Lung (tissue), 12 donors: ENCODE results near the gene ZNF281. TPM values are rescaled to one million over a fixed set of nuclear protein-coding genes. Genes with fewer than 3 reads are reported as not detected.
A peak's percentile ranks its signal among the peaks of the same experiment; 100 is the strongest.

Experiments
- ATAC-seq: fragments of 200-7000 bp; cut with Tn5 transposase; one replicate; pipeline ENCODE4 v1.9.1; 2020; ENCODE audit warnings: moderate number of reproducible peaks; ENCODE audit not compliant: insufficient read depth, low FRiP score
- DNase-seq, 3 donors: peaks; one replicate each; pipeline ENCODE4 v3.0.0-alpha.2; 2013 to 2017
- H3K27ac ChIP-seq, 2 donors: one replicate each; pipeline ENCODE4 v1.5.1; 2013; ENCODE audit warnings: mild to moderate bottlenecking in 2 of 2, moderate library complexity in 2 of 2, control low read depth in 1 of 2, inconsistent platforms in 1 of 2, low read depth in 1 of 2, low read length in 1 of 2
- H3K27me3 ChIP-seq, 3 donors: one replicate each; pipeline ENCODE4 v1.5.1; 2013; ENCODE audit warnings: low read length in 2 of 3; ENCODE audit not compliant: control insufficient read depth in 3 of 3, insufficient read depth in 3 of 3
- H3K36me3 ChIP-seq, 4 donors: one replicate each; pipeline ENCODE4 v1.5.1; 2013; ENCODE audit warnings: low read length in 4 of 4, mild to moderate bottlenecking in 1 of 4, moderate library complexity in 1 of 4; ENCODE audit not compliant: control insufficient read depth in 4 of 4, insufficient read depth in 4 of 4
- H3K4me1 ChIP-seq, 5 donors: one replicate each; pipeline ENCODE4 v1.5.1; 2013; ENCODE audit warnings: low read length in 5 of 5, mild to moderate bottlenecking in 2 of 5, moderate library complexity in 1 of 5; ENCODE audit not compliant: control insufficient read depth in 5 of 5, insufficient read depth in 5 of 5
- H3K4me3 ChIP-seq: one replicate; pipeline ENCODE4 v1.5.1; 2013; ENCODE audit warnings: mild to moderate bottlenecking, control low read depth, moderate library complexity
- H3K9ac ChIP-seq, 2 donors: one replicate each; pipeline ENCODE4 v1.5.1; 2013; ENCODE audit warnings: low read length in 2 of 2, control low read depth in 1 of 2; ENCODE audit not compliant: insufficient read depth in 1 of 2
- H3K9me3 ChIP-seq, 4 donors: one replicate each; pipeline ENCODE4 v1.5.1; 2013; ENCODE audit warnings: low read length in 3 of 4, mild to moderate bottlenecking in 1 of 4, moderate library complexity in 1 of 4; ENCODE audit not compliant: control insufficient read depth in 4 of 4, insufficient read depth in 3 of 4
- WGBS, 2 donors: extraction: QIAGEN DNeasy Blood & Tissue Kit; methylation state at CpG; one replicate each; pipeline ENCODE4 v1.1.7; 2013; 5-methylcytosine and 5-hydroxymethylcytosine counted together
- polyA plus RNA-seq, 2 donors: library from polyadenylated mRNA; stranded (reverse); fragments of 200-250 nt; gene quantifications; one replicate each; pipeline ENCODE4 v1.2.1, GENCODE V29; 2013
- total RNA-seq, 2 donors: library from RNA; depleted of rRNA in 1 of 2; stranded (reverse); fragments of >200 nt in 1 of 2; gene quantifications; one replicate each; pipeline ENCODE4 v1.2.1, GENCODE V29; 2014 to 2021
- TF ChIP-seq, protein P1 (sequence below): IDR thresholded peaks from 2 replicates; pipeline ENCODE4 v1.5.1; 2012; ENCODE audit warnings: mild to moderate bottlenecking; ENCODE audit errors: control extremely low read depth, extremely low read depth
- donor health status: control.
- donor health status: control.
- donor health status: Bipolar disorder and iron deficiency.
- donor health status: healthy.
- donor health status: DM: yes; HTN: yes; CAD: no.

The ZNF281 gene
- total and polyA plus RNA-seq, 4 donors: 5.4 to 24.8 (median 10.9) TPM

- DNase-seq (no peak), ATAC-seq (no peak)
- no peak overlapping the region for H3K9ac ChIP-seq
- no peak overlapping the region for H3K4me3 ChIP-seq
- no peaks in the 10 kb centered on the region for H3K27me3 ChIP-seq
- 90% methylated on average over 3 of the region's 3 CpGs for WGBS, 2 donors
- H3K36me3 ChIP-seq: no peaks in the 10 kb centered on the region
- no peak overlapping the region for H3K27ac ChIP-seq
- TF ChIP-seq, protein P1, sequence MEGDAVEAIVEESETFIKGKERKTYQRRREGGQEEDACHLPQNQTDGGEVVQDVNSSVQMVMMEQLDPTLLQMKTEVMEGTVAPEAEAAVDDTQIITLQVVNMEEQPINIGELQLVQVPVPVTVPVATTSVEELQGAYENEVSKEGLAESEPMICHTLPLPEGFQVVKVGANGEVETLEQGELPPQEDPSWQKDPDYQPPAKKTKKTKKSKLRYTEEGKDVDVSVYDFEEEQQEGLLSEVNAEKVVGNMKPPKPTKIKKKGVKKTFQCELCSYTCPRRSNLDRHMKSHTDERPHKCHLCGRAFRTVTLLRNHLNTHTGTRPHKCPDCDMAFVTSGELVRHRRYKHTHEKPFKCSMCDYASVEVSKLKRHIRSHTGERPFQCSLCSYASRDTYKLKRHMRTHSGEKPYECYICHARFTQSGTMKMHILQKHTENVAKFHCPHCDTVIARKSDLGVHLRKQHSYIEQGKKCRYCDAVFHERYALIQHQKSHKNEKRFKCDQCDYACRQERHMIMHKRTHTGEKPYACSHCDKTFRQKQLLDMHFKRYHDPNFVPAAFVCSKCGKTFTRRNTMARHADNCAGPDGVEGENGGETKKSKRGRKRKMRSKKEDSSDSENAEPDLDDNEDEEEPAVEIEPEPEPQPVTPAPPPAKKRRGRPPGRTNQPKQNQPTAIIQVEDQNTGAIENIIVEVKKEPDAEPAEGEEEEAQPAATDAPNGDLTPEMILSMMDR: no peak
- peaks cover 0 to 19% (median 0%) of the 10 kb centered on the region in 5 donors for H3K4me1 ChIP-seq
- H3K9me3 ChIP-seq: no peaks in the 10 kb centered on the region
Measured at GRCh38 chr1:200379940-200380588, 29.8 kb downstream of the ZNF281 start.

DNA sequence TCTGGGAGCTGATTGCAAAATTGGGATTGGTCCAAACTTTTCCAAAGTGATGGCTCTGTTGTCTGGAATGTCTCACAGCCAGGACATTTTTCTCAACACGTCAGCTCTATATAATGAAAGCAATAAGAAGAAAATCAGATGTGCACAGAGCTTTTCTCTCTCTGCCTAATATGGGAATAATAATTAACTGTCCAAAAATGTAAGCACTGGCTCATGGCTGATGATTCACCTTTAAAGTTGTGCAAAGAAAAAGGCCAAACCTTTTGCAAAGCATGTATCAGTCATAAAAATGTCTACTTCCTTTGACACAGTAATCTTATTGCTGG lies 30.4 kb downstream of the ZNF281 start:
- peak; percentile 47 for ATAC-seq
- no peak overlapping the region for H3K9ac ChIP-seq

DNA sequence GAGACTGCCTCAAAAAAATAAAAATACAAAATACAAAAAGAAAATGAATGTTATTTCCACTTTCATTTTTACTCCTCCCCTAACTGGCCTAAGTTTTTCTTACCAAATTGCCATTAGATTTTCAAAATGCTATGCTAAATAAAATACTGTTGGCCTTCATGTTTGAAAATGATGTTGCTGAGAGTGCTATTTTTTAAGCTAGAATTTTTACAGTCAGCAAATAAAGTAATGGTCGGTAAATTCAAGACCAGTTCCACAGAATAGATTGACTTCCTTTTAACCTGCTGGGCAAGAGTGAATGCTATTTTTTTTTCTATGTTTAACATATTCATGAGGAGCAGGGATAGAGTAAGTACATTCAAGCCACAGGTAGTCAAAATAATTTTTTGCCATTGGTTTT lies 31.7 kb downstream of the ZNF281 start:
- Histone ChIP-seq H3K9me3 (no peaks in the 10 kb centered on the region), H3K4me1 (peaks cover 0 to 19% (median 0%) of the 10 kb centered on the region in 5 donors), H3K36me3 (no peaks in the 10 kb centered on the region), H3K4me3 (no peak overlapping the region), H3K9ac (no peak overlapping the region), H3K27ac (no peak overlapping the region), H3K27me3 (no peaks in the 10 kb centered on the region)
- no peak for ATAC-seq
- WGBS, 2 donors: 77 to 83% methylated on average over 1 of the region's 1 CpG
- TF ChIP-seq, protein P1: no peak
- no peak for DNase-seq

More for the DNA sequence above, 30.4 kb downstream of the ZNF281 start:
- no peak overlapping the region for H3K4me3 ChIP-seq
- WGBS, 2 donors: 73 to 87% methylated on average over 1 of the region's 1 CpG
- peak; percentile 54 to 90 (median 84) for DNase-seq
- H3K27me3 ChIP-seq: no peaks in the 10 kb centered on the region
- no peaks in the 10 kb centered on the region for H3K36me3 ChIP-seq
- H3K9me3 ChIP-seq: no peaks in the 10 kb centered on the region
- peaks cover 0 to 19% (median 0%) of the 10 kb centered on the region in 5 donors for H3K4me1 ChIP-seq
- TF ChIP-seq, protein P1: no peak
- H3K27ac ChIP-seq: no peak overlapping the region

DNA sequence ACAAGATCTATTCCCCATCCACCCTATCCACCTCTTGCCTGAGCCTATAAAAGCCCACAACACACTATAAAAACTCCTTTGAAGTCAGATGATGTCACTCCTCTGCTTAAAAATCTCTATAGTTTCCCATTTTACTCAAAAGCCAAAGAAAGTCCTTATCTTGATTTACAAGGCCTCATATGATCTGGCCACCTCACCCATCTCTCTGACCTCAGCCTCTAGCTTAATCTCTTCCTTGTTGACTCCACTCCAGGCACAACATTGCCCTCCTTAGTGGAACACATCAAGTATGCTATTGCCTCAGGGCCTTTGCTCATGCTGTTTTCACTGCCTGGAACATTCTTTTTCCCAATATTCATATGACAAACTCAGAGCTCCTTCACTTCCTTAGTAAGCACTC lies 33.3 kb downstream of the ZNF281 start:
- Histone ChIP-seq H3K27me3 (no peaks in the 10 kb centered on the region), H3K27ac (no peak overlapping the region), H3K4me3 (no peak overlapping the region), H3K4me1 (peaks cover 0 to 17% (median 0%) of the 10 kb centered on the region in 5 donors), H3K36me3 (no peaks in the 10 kb centered on the region), H3K9me3 (no peaks in the 10 kb centered on the region), H3K9ac (no peak overlapping the region)
- ATAC-seq (no peak), DNase-seq (no peak)
- TF ChIP-seq, protein P1: no peak
